Mesothelial cell of epicardium (in vitro differentiated cells): Measurements from ENCODE around the gene TMEM108. TPM values are rescaled to one million over a fixed set of nuclear protein-coding genes. Genes with fewer than 3 reads are reported as not detected.

Source experiments
- DNase-seq, 2 experiments: peaks; one replicate each; pipeline ENCODE4 v3.0.0; 2021; ENCODE audit warnings: low spot score in 2 of 2; ENCODE audit not compliant: unreplicated experiment in 2 of 2
- H3K27ac Mint-ChIP-seq: 2 replicates; pipeline ENCODE4 v1.8.0; 2021; ENCODE audit warnings: mixed read lengths
- H3K27me3 Mint-ChIP-seq: 2 replicates; pipeline ENCODE4 v1.8.0; 2021; ENCODE audit warnings: low read depth, mixed read lengths
- H3K36me3 Mint-ChIP-seq: 2 replicates; pipeline ENCODE4 v1.8.0; 2021; ENCODE audit warnings: mixed read lengths
- H3K4me1 Mint-ChIP-seq: 2 replicates; pipeline ENCODE4 v1.8.0; 2021; ENCODE audit warnings: mixed read lengths
- H3K4me3 Mint-ChIP-seq: 2 replicates; pipeline ENCODE4 v1.8.0; 2021; ENCODE audit warnings: mild to moderate bottlenecking, moderate library complexity, mixed read lengths
- H3K9me3 Mint-ChIP-seq: 2 replicates; pipeline ENCODE4 v1.8.0; 2021; ENCODE audit warnings: mixed read lengths
- CTCF ChIP-seq: fragments of 200-600 bp; sonication (generic); IDR thresholded peaks from one replicate; pipeline ENCODE4 v1.5.0; 2021; ENCODE audit warnings: antibody characterized with exemption; ENCODE audit not compliant: unreplicated experiment
- total RNA-seq: library from RNA; stranded (reverse); gene quantifications from 3 replicates; pipeline ENCODE4 v1.2.1, GENCODE V29; 2021

TMEM108 gene
- total RNA-seq, 1 donor from 2014 or later = 17.3 TPM

- no peaks in the 10 kb centered on the region for H3K36me3 Mint-ChIP-seq
- no peak for TF ChIP-seq CTCF
- H3K4me1 Mint-ChIP-seq = peaks cover 12% of the 10 kb centered on the region
- H3K27ac Mint-ChIP-seq = no peak overlapping the region
- H3K4me3 Mint-ChIP-seq = no peak overlapping the region
- DNase-seq = no peak
- H3K27me3 Mint-ChIP-seq = no peaks in the 10 kb centered on the region
- no peaks in the 10 kb centered on the region for H3K9me3 Mint-ChIP-seq
Measured at GRCh38 chr3:133112666-133113065, 74.5 kb downstream of the TMEM108 start.

- Mint-ChIP-seq H3K27ac (no peak overlapping the region), H3K9me3 (no peaks in the 10 kb centered on the region), H3K4me1 (peaks cover 12% of the 10 kb centered on the region), H3K4me3 (no peak overlapping the region), H3K27me3 (no peaks in the 10 kb centered on the region), H3K36me3 (no peaks in the 10 kb centered on the region)
- DNase-seq = no peak
- no peak for TF ChIP-seq CTCF
Measured at GRCh38 chr3:133113526-133113925, 75.3 kb downstream of the TMEM108 start.

- H3K4me1 Mint-ChIP-seq = peaks cover 12% of the 10 kb centered on the region
- no peaks in the 10 kb centered on the region for H3K9me3 Mint-ChIP-seq
- no peaks in the 10 kb centered on the region for H3K36me3 Mint-ChIP-seq
- TF ChIP-seq CTCF = no peak
- no peaks in the 10 kb centered on the region for H3K27me3 Mint-ChIP-seq
- H3K27ac Mint-ChIP-seq = no peak overlapping the region
- H3K4me3 Mint-ChIP-seq = no peak overlapping the region
- no peak for DNase-seq
Measured at GRCh38 chr3:133113927-133114597, 75.9 kb downstream of the TMEM108 start.

- H3K4me1 Mint-ChIP-seq = peaks cover 3% of the 10 kb centered on the region
- no peak for TF ChIP-seq CTCF
- H3K27me3 Mint-ChIP-seq = no peaks in the 10 kb centered on the region
- H3K9me3 Mint-ChIP-seq = no peaks in the 10 kb centered on the region
- H3K4me3 Mint-ChIP-seq = no peak overlapping the region
- H3K27ac Mint-ChIP-seq = no peak overlapping the region
- DNase-seq = no peak
- no peaks in the 10 kb centered on the region for H3K36me3 Mint-ChIP-seq
Measured at GRCh38 chr3:133115176-133115575, 77.0 kb downstream of the TMEM108 start.

- no peak for DNase-seq
- no peaks in the 10 kb centered on the region for H3K36me3 Mint-ChIP-seq
- no peak overlapping the region for H3K27ac Mint-ChIP-seq
- H3K27me3 Mint-ChIP-seq = no peaks in the 10 kb centered on the region
- H3K4me3 Mint-ChIP-seq = no peak overlapping the region
- no peak for TF ChIP-seq CTCF
- H3K4me1 Mint-ChIP-seq = peaks cover 6% of the 10 kb centered on the region
- H3K9me3 Mint-ChIP-seq = no peaks in the 10 kb centered on the region
Measured at GRCh38 chr3:133117342-133117741, 79.2 kb downstream of the TMEM108 start.

DNA sequence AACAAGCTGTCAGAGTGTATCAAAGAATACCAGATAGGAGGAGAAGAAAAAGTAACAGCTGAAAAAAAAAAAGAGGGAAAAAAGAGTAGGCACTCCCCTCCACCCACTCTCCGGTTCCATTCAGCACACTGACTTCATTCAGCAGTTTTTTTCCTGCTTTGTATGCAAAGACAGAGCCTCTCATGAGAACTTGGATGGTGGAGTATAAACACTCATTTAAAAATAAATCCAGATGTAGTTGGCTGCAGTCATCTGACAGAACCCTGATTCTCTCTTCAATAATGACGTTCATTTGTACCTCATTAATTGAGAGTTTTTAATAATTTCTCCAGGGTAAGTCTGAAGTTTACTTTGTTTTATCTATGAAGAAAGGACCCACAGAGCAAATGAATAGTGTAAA lies 81.0 kb downstream of the TMEM108 start:
- TF ChIP-seq CTCF = no peak
- Mint-ChIP-seq H3K4me1 (peaks cover 6% of the 10 kb centered on the region), H3K27ac (no peak overlapping the region), H3K36me3 (no peaks in the 10 kb centered on the region), H3K9me3 (no peaks in the 10 kb centered on the region), H3K27me3 (no peaks in the 10 kb centered on the region), H3K4me3 (no peak overlapping the region)
- DNase-seq = no peak
